ENCODE data around the gene CMIP.

GRCh38 chr16:81553080-81553813 is 108.6 kb downstream of the CMIP start:
- TF ChIP-seq USF1 (IDR thresholded peaks at IDR 0.05) (no peak), REST (IDR thresholded peaks at IDR 0.05; ENCODE audit: low read depth) (no peak), RAD21 (IDR thresholded peaks at IDR 0.05; ENCODE audit: low read depth) (no peak), NFIC (IDR thresholded peaks at IDR 0.05) (no peak)
